Smooth muscle cell (in vitro differentiated cells): ENCODE results near the gene CIT. TPM values are rescaled to one million over a fixed set of nuclear protein-coding genes. Genes with fewer than 3 reads are reported as not detected.

Experiments
- DNase-seq: peaks from one replicate; lab custom pipeline; 2025; ENCODE audit not compliant: unreplicated experiment; lab: John Stamatoyannopoulos, UW
- H2AFZ ChIP-seq: fragments of 200-600 bp; sonication (generic); 2 replicates; pipeline ENCODE4 v1.6.0; 2016; ENCODE audit warnings: antibody characterized with exemption, low read depth, mild to moderate bottlenecking
- H3F3A ChIP-seq: fragments of 200-600 bp; sonication (generic); 2 replicates; pipeline ENCODE4 v1.6.0; 2017; ENCODE audit warnings: antibody characterized with exemption, low read depth
- H3K27ac ChIP-seq: fragments of 200-600 bp; sonication (generic); 2 replicates; pipeline ENCODE4 v1.5.1; 2016; ENCODE audit warnings: low read depth, mild to moderate bottlenecking
- H3K27me3 ChIP-seq: fragments of 200-600 bp; sonication (generic); 2 replicates; pipeline ENCODE4 v1.6.1; 2016; ENCODE audit warnings: low read depth, mild to moderate bottlenecking
- H3K36me3 ChIP-seq: fragments of 200-600 bp; sonication (generic); 2 replicates; pipeline ENCODE4 v1.5.1; 2016; ENCODE audit warnings: low read depth
- H3K4me1 ChIP-seq: fragments of 200-600 bp; sonication (generic); 2 replicates; pipeline ENCODE4 v1.5.1; 2016; ENCODE audit warnings: low read depth
- H3K4me2 ChIP-seq: fragments of 200-600 bp; sonication (generic); 2 replicates; pipeline ENCODE4 v1.6.0; 2016; ENCODE audit warnings: mild to moderate bottlenecking
- H3K4me3 ChIP-seq: fragments of 200-600 bp; sonication (generic); 2 replicates; pipeline ENCODE4 v1.5.1; 2016; ENCODE audit warnings: mild to moderate bottlenecking
- H3K79me2 ChIP-seq: fragments of 200-600 bp; sonication (generic); 2 replicates; pipeline ENCODE4 v1.6.0; 2016; ENCODE audit warnings: low read depth, mild to moderate bottlenecking
- H3K9ac ChIP-seq: fragments of 200-600 bp; sonication (generic); 2 replicates; pipeline ENCODE4 v1.6.0; 2016; ENCODE audit warnings: low read depth
- H3K9me3 ChIP-seq: fragments of 200-600 bp; sonication (generic); replicated peaks from 2 replicates; pipeline ENCODE4 v1.5.1; 2016; ENCODE audit warnings: low read depth
- H4K20me1 ChIP-seq: fragments of 200-600 bp; sonication (generic); 2 replicates; pipeline ENCODE4 v1.6.0; 2016; ENCODE audit warnings: low read depth
- CTCF ChIP-seq: fragments of 200-600 bp; sonication (generic); IDR thresholded peaks from 2 replicates; pipeline ENCODE4 v1.5.1; 2017; ENCODE audit warnings: borderline replicate concordance, mild to moderate bottlenecking, antibody characterized with exemption; ENCODE audit not compliant: insufficient read depth, poor library complexity, severe bottlenecking
- WGBS: methylation state at CpG from one replicate; pipeline ENCODE4 v1.1.7; 2016; ENCODE audit warnings: low lambda C conversion rate; 5-methylcytosine and 5-hydroxymethylcytosine counted together
- polyA plus RNA-seq: library from polyadenylated mRNA; unstranded; fragments of >200 nt; fragmentation: Nextera tagmentation; extraction: Ambion mirVana; gene quantifications from 2 replicates; pipeline ENCODE4 v1.2.1, GENCODE V29; 2016
- total RNA-seq: library from RNA; depleted of rRNA; stranded (reverse); fragments of >200 nt; gene quantifications from 2 replicates; pipeline ENCODE4 v1.2.3, GENCODE V29; 2014

CIT gene
- total and polyA plus RNA-seq, 2 experiments from 2014 or later, result 3.2 to 9.1 TPM

- H3F3A ChIP-seq, result no peaks in the 10 kb centered on the region
- TF ChIP-seq CTCF, result no peak
- no peak overlapping the region for H2AFZ ChIP-seq
- H3K79me2 ChIP-seq, result no peaks in the 10 kb centered on the region
- H3K27me3 ChIP-seq, result no peaks in the 10 kb centered on the region
- H3K36me3 ChIP-seq, result no peaks in the 10 kb centered on the region
- H3K4me2 ChIP-seq, result no peak overlapping the region
- no peaks in the 10 kb centered on the region for H3K9me3 ChIP-seq
- no peak for DNase-seq
- no peaks in the 10 kb centered on the region for H3K4me1 ChIP-seq
- H3K9ac ChIP-seq, result no peak overlapping the region
- no peak overlapping the region for H3K4me3 ChIP-seq
- H4K20me1 ChIP-seq, result no peaks in the 10 kb centered on the region
- WGBS, result 98% methylated on average over 7 of the region's 7 CpGs
- no peak overlapping the region for H3K27ac ChIP-seq
These were observed 51.9 kb downstream of the CIT start for GRCh38 chr12:119825262-119825661.

- H3K9me3 ChIP-seq, result no peaks in the 10 kb centered on the region
- H3K4me3 ChIP-seq, result no peak overlapping the region
- no peaks in the 10 kb centered on the region for H3K27me3 ChIP-seq
- H4K20me1 ChIP-seq, result no peaks in the 10 kb centered on the region
- H3K4me1 ChIP-seq, result no peaks in the 10 kb centered on the region
- H3K27ac ChIP-seq, result no peak overlapping the region
- no peaks in the 10 kb centered on the region for H3F3A ChIP-seq
- no peak for DNase-seq
- no peak for TF ChIP-seq CTCF
- no peak overlapping the region for H3K9ac ChIP-seq
- no peak overlapping the region for H2AFZ ChIP-seq
- no peak overlapping the region for H3K4me2 ChIP-seq
- H3K36me3 ChIP-seq, result no peaks in the 10 kb centered on the region
- no peaks in the 10 kb centered on the region for H3K79me2 ChIP-seq
- WGBS, result 91% methylated on average over 2 of the region's 2 CpGs
These were observed 55.1 kb downstream of the CIT start for GRCh38 chr12:119822046-119822445.

- H3K9ac ChIP-seq, result no peak overlapping the region
- H3K36me3 ChIP-seq, result no peaks in the 10 kb centered on the region
- H2AFZ ChIP-seq, result no peak overlapping the region
- DNase-seq, result no peak
- no peak for TF ChIP-seq CTCF
- H3K4me3 ChIP-seq, result no peak overlapping the region
- no peak overlapping the region for H3K27ac ChIP-seq
- H3K4me1 ChIP-seq, result no peaks in the 10 kb centered on the region
- no peaks in the 10 kb centered on the region for H4K20me1 ChIP-seq
- H3F3A ChIP-seq, result no peaks in the 10 kb centered on the region
- H3K9me3 ChIP-seq, result no peaks in the 10 kb centered on the region
- WGBS, result 97% methylated on average over 5 of the region's 5 CpGs
- no peak overlapping the region for H3K4me2 ChIP-seq
- H3K27me3 ChIP-seq, result no peaks in the 10 kb centered on the region
- no peaks in the 10 kb centered on the region for H3K79me2 ChIP-seq
These were observed 57.8 kb downstream of the CIT start for GRCh38 chr12:119819322-119819721.

GRCh38 chr12:119817546-119818343 is 59.4 kb downstream of the CIT start:
- Histone ChIP-seq H3K36me3 (no peaks in the 10 kb centered on the region), H3K4me3 (no peak overlapping the region), H3K4me2 (no peak overlapping the region), H3K9me3 (no peaks in the 10 kb centered on the region), H3K79me2 (no peaks in the 10 kb centered on the region), H4K20me1 (no peaks in the 10 kb centered on the region), H3F3A (no peaks in the 10 kb centered on the region), H2AFZ (no peak overlapping the region), H3K27me3 (no peaks in the 10 kb centered on the region), H3K4me1 (no peaks in the 10 kb centered on the region), H3K9ac (no peak overlapping the region), H3K27ac (no peak overlapping the region)
- WGBS, result 100% methylated on average over 2 of the region's 2 CpGs
- DNase-seq, result no peak
- TF ChIP-seq CTCF, result no peak
